ENCODE data around the gene CCDC106.

The CCDC106 gene

GRCh38 chr19:55623561-55623960, 24.5 kb upstream of the CCDC106 start:
- in situ Hi-C loops (cut with HindIII; ENCODE audit: low sequenced_read_pairs): no loop called here
- peak overlapping the region; percentile 19 for H3K4me3 ChIP-seq (ENCODE audit: low read depth, low read length)
- TF ChIP-seq CTCF (IDR thresholded peaks at IDR 0.05; ENCODE audit: low read depth, low read length): no peak
- DNase-seq (ENCODE audit: low read depth, low spot score): no peak

GRCh38 chr19:55624109-55625003, 23.7 kb upstream of the CCDC106 start, which contains the start of gene ZNF784:
TSS of gene ZNF784 (minus strand) at chr19:55624566. CDS start at chr19:55624561, 5 bp downstream.
- peak within 1 kb of the TSS; percentile 70 for H3K4me3 ChIP-seq (ENCODE audit: low read depth, low read length)
- in situ Hi-C loops (cut with HindIII; ENCODE audit: low sequenced_read_pairs): no loop called here
- no peak for TF ChIP-seq CTCF (IDR thresholded peaks at IDR 0.05; ENCODE audit: low read depth, low read length)
- DNase-seq (ENCODE audit: low read depth, low spot score): peak; percentile 92

- no peak for DNase-seq (ENCODE audit: low read depth, low spot score)
- peak overlapping the region; percentile 70 for H3K4me3 ChIP-seq (ENCODE audit: low read depth, low read length)
- in situ Hi-C loops (cut with HindIII; ENCODE audit: low sequenced_read_pairs): no loop called here
- no peak for TF ChIP-seq CTCF (IDR thresholded peaks at IDR 0.05; ENCODE audit: low read depth, low read length)
Observed at GRCh38 chr19:55625004-55625326, 23.0 kb upstream of the CCDC106 start.

GRCh38 chr19:55626350-55626749, 21.7 kb upstream of the CCDC106 start:
- H3K4me3 ChIP-seq (ENCODE audit: low read depth, low read length): no peak overlapping the region
- TF ChIP-seq CTCF (IDR thresholded peaks at IDR 0.05; ENCODE audit: low read depth, low read length): no peak
- no peak for DNase-seq (ENCODE audit: low read depth, low spot score)
- in situ Hi-C loops (cut with HindIII; ENCODE audit: low sequenced_read_pairs): no loop called here

GRCh38 chr19:55632463-55632834, 15.6 kb upstream of the CCDC106 start:
- TF ChIP-seq CTCF (IDR thresholded peaks at IDR 0.05; ENCODE audit: low read depth, low read length): peak; percentile 85
- in situ Hi-C loops (cut with HindIII; ENCODE audit: low sequenced_read_pairs): no loop called here
- no peak overlapping the region for H3K4me3 ChIP-seq (ENCODE audit: low read depth, low read length)
- peak; percentile 96 for DNase-seq (ENCODE audit: low read depth, low spot score)

GRCh38 chr19:55633861-55634260, 14.2 kb upstream of the CCDC106 start:
- DNase-seq (ENCODE audit: low read depth, low spot score): no peak
- in situ Hi-C loops (cut with HindIII; ENCODE audit: low sequenced_read_pairs): no loop called here
- no peak overlapping the region for H3K4me3 ChIP-seq (ENCODE audit: low read depth, low read length)
- TF ChIP-seq CTCF (IDR thresholded peaks at IDR 0.05; ENCODE audit: low read depth, low read length): no peak
